GM20431 (cell line): ENCODE results near the gene MRNIP.

Experiments
- in situ Hi-C: fragments of 300-500 bp; cut with MseI, MboI; formaldehyde crosslinking; loops from one replicate; pipeline ENCODE4 v1.15.0; 2020; ENCODE audit warnings: low sequenced_read_pairs; ENCODE audit not compliant: unreplicated experiment

The MRNIP gene

GRCh38 chr5:179889885-179890284, 31.3 kb upstream of the MRNIP start:
- in situ Hi-C loops = no loop called here

GRCh38 chr5:179887802-179888201, 29.2 kb upstream of the MRNIP start:
- in situ Hi-C loops = no loop called here

- in situ Hi-C loops = no loop called here
Measured at GRCh38 chr5:179887095-179887494, 28.5 kb upstream of the MRNIP start.

- in situ Hi-C loops = no loop called here
Measured at GRCh38 chr5:179886190-179886911, 27.7 kb upstream of the MRNIP start.

- in situ Hi-C loops = no loop called here
Measured at GRCh38 chr5:179885491-179886090, 27.0 kb upstream of the MRNIP start.

GRCh38 chr5:179883163-179883562, 24.5 kb upstream of the MRNIP start:
- in situ Hi-C loops = no loop called here

GRCh38 chr5:179882338-179882737, 23.7 kb upstream of the MRNIP start:
- in situ Hi-C loops = no loop called here

GRCh38 chr5:179880848-179881590, 22.4 kb upstream of the MRNIP start:
- in situ Hi-C loops = no loop called here

- in situ Hi-C loops = no loop called here
Measured at GRCh38 chr5:179880066-179880650, 21.5 kb upstream of the MRNIP start.

- in situ Hi-C loops = no loop called here
Measured at GRCh38 chr5:179879690-179880010, 21.0 kb upstream of the MRNIP start.

GRCh38 chr5:179879003-179879689, 20.5 kb upstream of the MRNIP start:
- in situ Hi-C loops = no loop called here

GRCh38 chr5:179878222-179879002, 19.8 kb upstream of the MRNIP start:
- in situ Hi-C loops = no loop called here

- in situ Hi-C loops = no loop called here
Measured at GRCh38 chr5:179876610-179876952, 18.0 kb upstream of the MRNIP start.

GRCh38 chr5:179875741-179876609, 17.4 kb upstream of the MRNIP start:
- in situ Hi-C loops = no loop called here

- in situ Hi-C loops = no loop called here
Measured at GRCh38 chr5:179874536-179875292, 16.1 kb upstream of the MRNIP start.

GRCh38 chr5:179874136-179874535, 15.5 kb upstream of the MRNIP start:
- in situ Hi-C loops = no loop called here

GRCh38 chr5:179873588-179874110, 15.0 kb upstream of the MRNIP start:
- in situ Hi-C loops = no loop called here
